HuH-7 (cell line): ENCODE measurements around the gene CPPED1.
"Not testable (repeated sequence)": the region's sequence is repeated elsewhere in the genome, so short reads cannot be mapped to it uniquely, and the experiment has no call there.

Source experiments
- DNase-seq: peaks from one replicate; pipeline ENCODE4 v3.0.0; 2011; ENCODE audit warnings: low spot score

Gene CPPED1

GRCh38 chr16:12766208-12766607 lies 37.5 kb downstream of the CPPED1 start:
- DNase-seq = not testable (repeated sequence)

DNA sequence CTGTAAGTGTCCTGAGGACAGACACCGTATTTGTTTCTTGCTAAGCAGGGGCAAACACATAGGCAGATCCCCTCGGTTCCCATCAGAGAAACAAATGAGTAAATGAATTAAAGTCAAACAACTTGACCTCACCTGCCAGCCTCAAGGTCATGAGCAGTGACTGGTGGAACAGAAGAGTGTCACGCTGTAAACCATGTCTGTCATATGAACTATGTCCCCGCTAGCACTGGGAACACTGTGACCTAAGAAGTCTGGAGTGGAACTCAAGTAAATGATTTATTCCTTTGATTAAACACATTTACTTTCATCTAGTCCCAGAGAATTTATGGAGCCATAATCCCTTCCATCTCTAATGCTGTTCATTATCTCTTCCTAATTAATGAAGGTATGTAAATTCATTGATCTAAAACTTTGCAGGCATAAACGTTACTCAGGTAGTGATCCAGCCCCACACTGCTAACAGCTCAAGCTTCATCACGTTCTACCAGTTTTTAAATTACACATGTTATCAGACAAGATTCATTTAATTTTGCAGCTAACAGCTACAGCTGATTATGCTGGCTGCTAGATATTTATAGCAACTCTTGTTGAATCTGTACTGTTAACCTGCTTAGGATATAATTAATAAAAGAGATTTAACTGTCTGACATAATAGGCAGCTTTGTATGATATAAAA lies 38.7 kb downstream of the CPPED1 start:
- no peak for DNase-seq

- DNase-seq = no peak
Observed at GRCh38 chr16:12763517-12763916, 40.2 kb downstream of the CPPED1 start.

- DNase-seq = no peak
Observed at GRCh38 chr16:12760819-12761611, 42.7 kb downstream of the CPPED1 start.

- DNase-seq = no peak
Observed at GRCh38 chr16:12758670-12759558, 44.8 kb downstream of the CPPED1 start.

DNA sequence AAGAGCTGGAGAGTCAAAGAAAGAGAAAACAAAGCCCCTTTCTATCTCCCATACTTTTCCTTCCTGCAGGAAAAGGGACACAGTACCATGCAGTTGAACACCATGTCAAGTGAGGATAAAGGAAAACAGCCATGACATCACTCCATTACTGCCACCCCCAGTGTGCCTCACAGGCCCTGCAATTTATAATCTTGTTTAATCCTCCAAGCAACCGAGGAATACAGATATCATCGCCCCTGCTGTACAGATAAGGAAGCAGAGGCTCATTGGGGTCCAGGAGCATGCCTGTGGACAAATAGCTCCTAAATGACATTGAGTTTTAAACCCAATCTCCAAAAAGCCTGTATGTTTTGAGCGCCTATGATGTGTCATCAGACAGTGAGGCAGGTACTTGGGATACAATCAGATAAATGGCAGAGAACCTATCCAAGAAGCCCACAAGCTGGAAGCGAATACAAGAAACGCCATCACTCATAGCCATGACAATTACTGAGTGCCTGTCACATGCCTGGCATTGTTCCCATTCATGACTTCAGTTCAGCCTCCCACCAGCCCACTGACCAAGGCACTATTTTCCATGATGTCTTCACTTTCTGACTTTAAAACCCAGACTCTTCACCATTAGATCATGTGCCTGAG lies 45.5 kb downstream of the CPPED1 start:
- DNase-seq = no peak

DNA sequence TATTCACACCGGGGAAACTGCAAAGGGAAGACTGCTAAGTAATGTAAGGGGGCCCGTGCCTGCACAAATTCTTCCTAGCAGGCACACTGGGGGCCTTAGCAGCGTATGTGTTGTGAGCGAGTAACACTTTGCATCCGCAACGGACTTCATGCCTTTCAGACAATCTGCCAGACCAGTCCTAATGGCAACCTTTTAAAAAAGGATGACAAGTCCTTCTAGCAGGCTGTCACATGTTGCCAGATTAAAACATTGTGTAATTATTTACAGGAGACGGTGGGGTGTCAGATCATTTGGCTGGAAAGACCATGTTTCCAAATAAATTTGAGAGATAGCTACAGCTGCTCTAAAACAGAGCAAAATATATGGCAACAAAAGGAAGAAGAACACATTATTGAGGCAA lies 46.1 kb downstream of the CPPED1 start:
- DNase-seq = no peak

DNA sequence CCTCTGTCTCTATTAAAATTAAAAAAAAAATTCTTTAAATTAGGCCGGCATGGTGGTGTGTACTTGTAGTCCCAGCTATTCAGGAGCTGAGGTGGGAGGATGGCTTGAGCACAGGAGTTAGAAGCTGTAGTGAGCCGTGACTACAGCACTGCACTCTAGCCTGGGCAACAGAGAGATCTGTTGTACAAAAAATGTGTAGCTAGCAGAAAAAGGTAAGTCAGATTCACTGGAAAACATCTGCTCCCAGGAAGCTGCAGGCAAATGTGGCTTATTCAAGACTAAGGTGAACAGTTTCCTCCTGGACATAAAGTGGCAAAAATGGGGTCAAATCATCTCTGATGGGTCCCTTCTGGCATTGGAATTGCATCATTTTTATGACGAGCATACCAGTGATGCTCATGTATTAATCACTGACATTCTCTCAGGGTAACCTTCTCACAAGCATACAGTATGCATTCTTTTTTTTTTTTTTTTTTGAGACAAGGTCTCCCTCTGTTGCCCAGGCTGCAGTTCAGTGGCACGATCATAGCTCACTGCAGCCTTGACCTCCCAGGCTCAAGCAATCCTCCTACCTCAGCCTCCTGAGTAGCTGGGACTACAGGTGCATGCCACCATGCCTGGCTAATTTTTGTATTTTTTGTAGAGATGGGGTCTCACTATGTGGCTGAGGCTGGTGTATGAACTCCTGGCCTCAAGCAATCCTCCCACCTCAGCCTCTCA lies 48.7 kb downstream of the CPPED1 start:
- DNase-seq = no peak

DNA sequence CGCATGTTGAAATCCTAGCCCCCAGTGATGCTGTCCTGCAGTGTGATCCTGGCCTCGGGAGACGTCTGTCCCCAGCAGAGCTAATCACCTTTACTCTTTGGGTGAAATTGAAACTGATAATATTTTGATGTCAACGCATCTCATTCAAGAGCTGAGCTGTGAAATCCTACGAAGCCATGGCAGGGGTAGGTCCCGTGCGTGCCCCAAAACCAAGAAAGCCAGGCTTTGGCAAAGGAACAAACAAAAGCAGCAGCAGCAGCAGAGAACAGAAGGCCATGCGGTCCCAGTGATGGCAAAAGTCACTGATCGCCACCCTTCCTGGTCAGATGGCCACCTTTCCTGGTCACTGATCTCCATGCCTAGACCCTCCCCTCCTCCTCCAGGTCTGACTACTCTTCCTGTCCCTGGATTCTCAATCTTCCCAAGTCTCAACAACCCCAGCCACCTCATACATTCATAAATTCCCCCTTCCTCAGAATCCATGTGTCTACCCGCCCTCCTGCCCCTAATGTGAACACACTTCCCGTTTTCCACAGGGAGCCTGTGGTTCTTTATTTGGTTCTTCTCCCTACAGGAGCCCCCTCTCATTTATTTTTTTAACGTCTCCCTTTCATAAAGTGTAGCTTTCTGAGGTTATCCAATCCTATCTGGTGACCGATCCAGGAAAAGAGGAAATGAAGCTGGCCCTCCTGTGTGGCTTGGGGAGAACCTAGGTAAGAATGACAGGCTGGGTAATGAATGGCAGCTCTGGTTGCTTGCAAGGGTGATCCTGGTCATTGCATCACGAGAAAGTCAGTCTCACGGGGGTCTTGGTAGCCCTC lies 50.3 kb downstream of the CPPED1 start:
- DNase-seq = no peak

DNA sequence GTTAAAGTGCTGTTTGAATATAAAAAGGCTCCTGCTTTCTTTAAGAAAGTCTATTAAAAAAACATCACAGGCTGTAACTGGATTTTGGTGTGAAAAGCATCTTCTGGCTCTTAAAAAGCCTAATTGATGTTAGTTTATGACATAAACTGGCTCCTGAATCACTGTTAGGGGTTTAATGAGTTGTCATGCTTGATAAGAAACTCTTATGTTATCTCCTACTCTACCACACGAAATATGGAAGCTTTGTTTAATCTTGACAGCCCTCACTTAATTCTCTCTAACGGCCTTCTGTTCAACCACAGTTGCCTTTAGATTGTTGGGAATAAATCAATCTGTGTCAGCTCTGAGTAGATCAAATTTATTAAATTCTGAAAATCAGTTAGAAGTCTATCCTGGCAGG lies 51.5 kb downstream of the CPPED1 start:
- no peak for DNase-seq

GRCh38 chr16:12750554-12750918 lies 53.2 kb downstream of the CPPED1 start:
- no peak for DNase-seq

DNA sequence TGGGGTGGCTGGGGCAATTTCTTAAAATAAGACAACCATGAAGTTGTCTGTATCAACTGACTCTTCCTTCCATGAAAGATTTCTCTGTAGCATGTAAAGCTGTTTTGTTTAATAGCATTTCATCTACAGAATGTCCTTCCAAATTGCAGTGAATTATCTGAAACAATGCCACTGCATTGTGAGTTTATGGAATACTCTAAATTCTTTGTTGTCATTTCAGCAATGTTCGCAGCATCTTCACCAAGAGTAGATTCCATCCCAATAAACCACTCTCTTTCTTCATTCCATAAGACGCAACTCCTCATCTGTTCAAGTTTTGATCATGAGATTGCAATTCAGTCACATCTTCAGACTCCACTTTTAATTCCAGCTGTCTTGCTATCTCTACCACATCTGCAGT lies 54.6 kb downstream of the CPPED1 start:
- DNase-seq = no peak

GRCh38 chr16:12747827-12748226 lies 55.9 kb downstream of the CPPED1 start:
- DNase-seq = no peak

DNA sequence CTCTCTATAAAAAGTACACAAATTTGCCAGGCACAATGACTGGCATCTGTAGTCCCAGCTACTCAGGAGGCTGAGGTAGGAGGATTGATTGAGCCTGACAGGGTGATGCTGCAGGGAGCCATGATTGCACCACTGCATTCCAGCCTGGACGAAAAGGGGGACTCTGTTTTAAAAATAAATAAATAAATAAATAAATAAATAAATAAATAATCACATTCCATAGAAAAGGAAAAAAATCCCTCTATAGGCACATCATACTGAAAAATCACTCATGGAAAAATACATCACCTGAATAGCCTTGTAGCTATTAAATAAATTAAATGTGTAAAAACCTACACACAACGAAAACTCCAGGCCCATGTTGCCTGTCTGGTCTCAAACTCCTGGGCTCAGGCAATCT lies 56.4 kb downstream of the CPPED1 start:
- no peak for DNase-seq

GRCh38 chr16:12744860-12745259 lies 58.8 kb downstream of the CPPED1 start:
- DNase-seq = no peak

- no peak for DNase-seq
Observed at GRCh38 chr16:12742741-12743140, 60.9 kb downstream of the CPPED1 start.

GRCh38 chr16:12740986-12741610 lies 62.6 kb downstream of the CPPED1 start:
- DNase-seq = no peak

DNA sequence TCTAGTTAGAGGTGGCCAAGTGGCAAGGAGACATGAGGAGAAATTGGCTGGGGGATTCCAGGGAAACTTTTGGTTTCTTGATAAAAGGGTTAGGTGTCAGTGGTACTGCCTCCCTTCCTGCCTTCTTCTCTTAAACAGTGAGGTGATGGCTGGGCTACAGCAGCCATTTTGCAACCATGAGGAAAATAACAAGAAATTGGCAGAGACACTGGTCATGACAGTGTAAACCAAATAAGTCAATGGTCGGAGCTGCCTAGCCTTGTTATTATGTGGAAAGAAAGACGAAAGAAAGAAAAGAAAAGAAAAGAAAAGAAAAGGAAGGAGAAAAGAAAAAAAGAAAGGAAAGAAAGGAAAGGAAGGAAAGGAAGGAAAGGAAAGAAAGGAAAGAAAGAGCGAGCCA lies 63.9 kb downstream of the CPPED1 start:
- no peak for DNase-seq

DNA sequence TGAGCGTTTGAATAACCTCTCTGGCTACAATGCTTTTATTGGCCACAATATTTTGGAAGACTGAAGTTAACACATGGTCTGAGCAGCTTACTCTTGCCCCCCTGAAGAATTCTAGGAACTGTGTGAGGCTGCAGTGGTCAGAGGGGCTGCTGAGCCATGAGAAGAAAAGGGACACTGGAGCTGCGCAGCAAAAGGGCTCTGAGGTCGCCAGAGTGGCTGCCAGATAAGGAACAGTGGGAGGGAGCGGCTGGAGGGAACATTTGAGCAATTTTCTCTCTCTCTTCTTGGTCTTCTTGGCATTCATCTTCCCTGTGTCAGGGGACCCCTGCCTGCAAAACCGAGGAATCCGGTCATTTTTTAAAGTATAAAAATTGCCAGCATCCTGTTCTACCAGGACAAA lies 66.1 kb downstream of the CPPED1 start:
- no peak for DNase-seq

GRCh38 chr16:12735805-12736204 lies 67.9 kb downstream of the CPPED1 start:
- DNase-seq = no peak
